ENCODE results near the gene PRR35. TPM values are rescaled to one million over a fixed set of nuclear protein-coding genes. Genes with fewer than 3 reads are reported as not detected.

Gene PRR35
- total RNA-seq, 1 donor = under 0.01 TPM

- no peaks in the 10 kb centered on the region for H3K9me3 ChIP-seq (ENCODE audit: low read depth, low read length)
- no peak for DNase-seq (ENCODE audit: insufficient read length, low spot score, missing footprints)
- H3K4me3 ChIP-seq (ENCODE audit: insufficient read depth, low read length) = no peak overlapping the region
- TF ChIP-seq CTCF (IDR thresholded peaks at IDR 0.05; ENCODE audit: extremely low read depth, low read depth, low read length) = no peak
- peaks cover 8% of the 10 kb centered on the region for H4K20me1 ChIP-seq (ENCODE audit: insufficient read depth, low read length)
- peaks cover 19% of the 10 kb centered on the region for H3K36me3 ChIP-seq (ENCODE audit: insufficient read depth, low read length)
- H2AFZ ChIP-seq (ENCODE audit: low read length) = no peak overlapping the region
- no peaks in the 10 kb centered on the region for H3K27me3 ChIP-seq (ENCODE audit: insufficient read depth, low read length)
- peaks cover 3% of the 10 kb centered on the region for H3K4me1 ChIP-seq (ENCODE audit: insufficient read depth, low read length)
- peaks cover 9% of the 10 kb centered on the region for H3K79me2 ChIP-seq (ENCODE audit: insufficient read depth, low read length)
- no peak overlapping the region for H3K27ac ChIP-seq (ENCODE audit: low read depth, low read length)
- no peak overlapping the region for H3K4me2 ChIP-seq (ENCODE audit: insufficient read depth, low read length)
Measured at GRCh38 chr16:519841-520687, 40.1 kb upstream of the PRR35 start.

GRCh38 chr16:520847-521246 lies 39.3 kb upstream of the PRR35 start:
- peaks cover 11% of the 10 kb centered on the region for H3K4me1 ChIP-seq (ENCODE audit: insufficient read depth, low read length)
- no peak for DNase-seq (ENCODE audit: insufficient read length, low spot score, missing footprints)
- H3K27ac ChIP-seq (ENCODE audit: low read depth, low read length) = no peak overlapping the region
- H3K27me3 ChIP-seq (ENCODE audit: insufficient read depth, low read length) = no peaks in the 10 kb centered on the region
- peaks cover 12% of the 10 kb centered on the region for H3K79me2 ChIP-seq (ENCODE audit: insufficient read depth, low read length)
- H3K36me3 ChIP-seq (ENCODE audit: insufficient read depth, low read length) = peaks cover 17% of the 10 kb centered on the region
- no peak overlapping the region for H3K4me2 ChIP-seq (ENCODE audit: insufficient read depth, low read length)
- no peak overlapping the region for H2AFZ ChIP-seq (ENCODE audit: low read length)
- H4K20me1 ChIP-seq (ENCODE audit: insufficient read depth, low read length) = peaks cover 15% of the 10 kb centered on the region
- no peak for TF ChIP-seq CTCF (IDR thresholded peaks at IDR 0.05; ENCODE audit: extremely low read depth, low read depth, low read length)
- H3K9me3 ChIP-seq (ENCODE audit: low read depth, low read length) = no peaks in the 10 kb centered on the region
- no peak overlapping the region for H3K4me3 ChIP-seq (ENCODE audit: insufficient read depth, low read length)

- peaks cover 14% of the 10 kb centered on the region for H3K36me3 ChIP-seq (ENCODE audit: insufficient read depth, low read length)
- H3K4me3 ChIP-seq (ENCODE audit: insufficient read depth, low read length) = no peak overlapping the region
- no peak overlapping the region for H3K27ac ChIP-seq (ENCODE audit: low read depth, low read length)
- no peak for TF ChIP-seq CTCF (IDR thresholded peaks at IDR 0.05; ENCODE audit: extremely low read depth, low read depth, low read length)
- H3K79me2 ChIP-seq (ENCODE audit: insufficient read depth, low read length) = peaks cover 19% of the 10 kb centered on the region
- peaks cover 21% of the 10 kb centered on the region for H4K20me1 ChIP-seq (ENCODE audit: insufficient read depth, low read length)
- H3K9me3 ChIP-seq (ENCODE audit: low read depth, low read length) = no peaks in the 10 kb centered on the region
- H3K4me2 ChIP-seq (ENCODE audit: insufficient read depth, low read length) = no peak overlapping the region
- no peak overlapping the region for H2AFZ ChIP-seq (ENCODE audit: low read length)
- peaks cover 18% of the 10 kb centered on the region for H3K4me1 ChIP-seq (ENCODE audit: insufficient read depth, low read length)
- no peak for DNase-seq (ENCODE audit: insufficient read length, low spot score, missing footprints)
- no peaks in the 10 kb centered on the region for H3K27me3 ChIP-seq (ENCODE audit: insufficient read depth, low read length)
Measured at GRCh38 chr16:521381-522210, 38.6 kb upstream of the PRR35 start.

Measured in osteoblast (primary cell).